T-helper 1 cell treated with Interleukin-12 subunit alpha and Interleukin-12 subunit beta and Interleukin-4 antibody, amounts not matched to agents 30 μg/mL and 1 μg/mL, for 36 hours (primary cell): ENCODE results near the gene MUC5B.

ENCODE experiments used
- H3K27ac Mint-ChIP-seq: one replicate; pipeline ENCODE4 v1.8.0; 2021; ENCODE audit warnings: mild to moderate bottlenecking, mixed read lengths
- H3K27me3 Mint-ChIP-seq: one replicate; pipeline ENCODE4 v1.8.0; 2021; ENCODE audit warnings: low read depth, mixed read lengths
- H3K36me3 Mint-ChIP-seq: one replicate; pipeline ENCODE4 v1.8.0; 2021; ENCODE audit warnings: low read depth, mixed read lengths
- H3K4me1 Mint-ChIP-seq: one replicate; pipeline ENCODE4 v1.8.0; 2021; ENCODE audit warnings: low read depth, mixed read lengths
- H3K4me3 Mint-ChIP-seq: one replicate; pipeline ENCODE4 v1.8.0; 2021; ENCODE audit warnings: mild to moderate bottlenecking, moderate library complexity, mixed read lengths
- H3K9me3 Mint-ChIP-seq: one replicate; pipeline ENCODE4 v1.8.0; 2021; ENCODE audit warnings: mixed read lengths

Gene MUC5B

DNA sequence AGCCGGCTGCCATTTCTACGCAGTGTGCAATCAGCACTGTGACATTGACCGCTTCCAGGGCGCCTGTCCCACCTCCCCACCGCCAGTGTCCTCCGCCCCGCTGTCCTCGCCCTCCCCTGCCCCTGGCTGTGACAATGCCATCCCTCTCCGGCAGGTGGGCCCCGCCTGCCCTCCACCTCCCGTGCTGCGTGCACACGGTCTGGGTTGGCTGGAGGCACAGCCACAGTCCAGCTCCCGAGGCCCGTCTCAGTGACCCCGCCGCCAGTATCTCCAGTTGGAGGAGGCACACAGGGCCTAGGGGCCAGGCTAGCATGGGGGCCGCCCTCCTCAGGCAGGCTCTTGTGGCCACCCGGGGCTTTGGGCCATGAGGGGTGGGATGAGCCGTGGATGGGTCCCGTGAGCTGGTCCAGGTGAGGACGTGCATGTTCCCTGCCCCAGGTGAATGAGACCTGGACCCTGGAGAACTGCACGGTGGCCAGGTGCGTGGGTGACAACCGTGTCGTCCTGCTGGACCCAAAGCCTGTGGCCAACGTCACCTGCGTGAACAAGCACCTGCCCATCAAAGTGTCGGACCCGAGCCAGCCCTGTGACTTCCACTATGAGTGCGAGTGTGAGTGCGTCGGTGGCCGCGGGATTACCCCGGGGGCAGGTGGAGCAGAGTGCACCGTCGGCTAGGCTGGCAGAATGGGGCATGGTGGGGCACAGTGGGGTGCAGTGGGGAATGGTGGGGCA is 29.7 kb downstream of the MUC5B start:
- H3K9me3 Mint-ChIP-seq, result peaks cover 20% of the 10 kb centered on the region
- H3K27me3 Mint-ChIP-seq, result no peaks in the 10 kb centered on the region
- no peak overlapping the region for H3K4me3 Mint-ChIP-seq
- H3K27ac Mint-ChIP-seq, result no peak overlapping the region
- H3K36me3 Mint-ChIP-seq, result peaks cover 4% of the 10 kb centered on the region
- no peaks in the 10 kb centered on the region for H3K4me1 Mint-ChIP-seq

DNA sequence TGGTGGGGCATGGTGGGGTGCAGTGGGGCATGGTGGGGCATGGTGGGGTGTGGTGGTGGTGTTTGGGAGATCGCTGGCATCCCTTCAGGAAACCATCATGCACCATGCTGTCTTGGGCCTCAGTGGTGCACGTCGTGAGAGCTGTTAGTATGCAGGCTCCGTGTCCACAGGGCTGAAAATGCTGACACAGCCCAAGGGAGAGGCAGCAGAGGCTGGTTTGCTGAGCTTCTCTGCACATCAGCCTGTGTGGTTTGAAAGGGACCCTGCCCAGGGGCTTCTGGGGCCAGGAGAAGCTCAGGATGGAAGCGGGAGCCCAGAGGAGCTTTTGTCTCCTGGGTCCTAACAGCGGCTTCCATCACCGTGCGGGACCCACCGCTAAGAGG is 30.2 kb downstream of the MUC5B start:
- Mint-ChIP-seq H3K36me3 (peaks cover 4% of the 10 kb centered on the region), H3K4me1 (no peaks in the 10 kb centered on the region), H3K9me3 (peaks cover 20% of the 10 kb centered on the region), H3K27me3 (no peaks in the 10 kb centered on the region), H3K4me3 (no peak overlapping the region), H3K27ac (no peak overlapping the region)

DNA sequence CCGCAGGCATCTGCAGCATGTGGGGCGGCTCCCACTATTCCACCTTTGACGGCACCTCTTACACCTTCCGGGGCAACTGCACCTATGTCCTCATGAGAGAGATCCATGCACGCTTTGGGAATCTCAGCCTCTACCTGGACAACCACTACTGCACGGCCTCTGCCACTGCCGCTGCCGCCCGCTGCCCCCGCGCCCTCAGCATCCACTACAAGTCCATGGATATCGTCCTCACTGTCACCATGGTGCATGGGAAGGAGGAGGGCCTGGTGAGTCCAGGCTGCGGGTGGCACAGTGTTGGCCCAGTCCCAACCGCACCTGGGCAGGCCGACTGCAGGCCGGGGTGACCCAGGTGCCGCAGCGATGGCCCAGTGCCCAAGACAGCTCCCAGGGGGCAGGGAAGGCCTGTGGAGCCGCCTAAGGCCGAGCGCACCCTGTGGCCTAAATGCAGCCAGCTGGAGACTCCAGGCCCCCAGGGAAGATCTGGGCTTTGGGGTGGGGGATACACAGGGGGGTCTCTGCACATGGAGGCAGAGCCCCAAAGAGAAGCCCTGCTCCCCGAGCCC is 31.3 kb downstream of the MUC5B start:
- Mint-ChIP-seq H3K27me3 (no peaks in the 10 kb centered on the region), H3K36me3 (peaks cover 4% of the 10 kb centered on the region), H3K4me1 (no peaks in the 10 kb centered on the region), H3K4me3 (no peak overlapping the region), H3K27ac (no peak overlapping the region), H3K9me3 (peaks cover 20% of the 10 kb centered on the region)

DNA sequence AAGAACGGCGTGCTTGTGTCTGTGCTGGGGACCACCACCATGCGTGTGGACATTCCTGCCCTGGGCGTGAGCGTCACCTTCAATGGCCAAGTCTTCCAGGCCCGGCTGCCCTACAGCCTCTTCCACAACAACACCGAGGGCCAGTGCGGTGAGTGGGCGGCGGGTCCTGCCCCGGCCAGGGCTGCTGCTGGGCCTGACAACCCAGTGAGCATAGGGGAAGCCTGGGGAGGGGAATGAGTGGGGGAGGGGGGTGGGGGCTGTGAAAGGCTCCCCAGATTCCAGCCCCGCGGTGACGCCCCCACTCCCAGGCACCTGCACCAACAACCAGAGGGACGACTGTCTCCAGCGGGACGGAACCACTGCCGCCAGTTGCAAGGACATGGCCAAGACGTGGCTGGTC is 31.9 kb downstream of the MUC5B start:
- no peak overlapping the region for H3K4me3 Mint-ChIP-seq
- H3K27me3 Mint-ChIP-seq, result no peaks in the 10 kb centered on the region
- H3K27ac Mint-ChIP-seq, result no peak overlapping the region
- peaks cover 17% of the 10 kb centered on the region for H3K9me3 Mint-ChIP-seq
- no peaks in the 10 kb centered on the region for H3K4me1 Mint-ChIP-seq
- H3K36me3 Mint-ChIP-seq, result peaks cover 4% of the 10 kb centered on the region

DNA sequence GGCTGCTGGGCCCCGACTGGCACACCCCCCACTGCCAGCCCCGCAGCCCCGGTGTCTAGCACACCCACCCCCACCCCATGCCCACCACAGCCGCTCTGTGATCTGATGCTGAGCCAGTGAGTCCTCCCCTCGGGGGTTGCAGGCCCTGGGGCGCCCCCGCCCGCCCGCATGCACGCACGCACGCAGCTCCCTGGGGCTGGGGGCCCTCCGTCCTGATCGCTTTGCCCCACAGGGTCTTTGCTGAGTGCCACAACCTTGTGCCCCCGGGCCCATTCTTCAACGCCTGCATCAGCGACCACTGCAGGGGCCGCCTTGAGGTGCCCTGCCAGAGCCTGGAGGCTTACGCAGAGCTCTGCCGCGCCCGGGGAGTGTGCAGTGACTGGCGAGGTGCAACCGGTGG is 32.3 kb downstream of the MUC5B start:
- H3K27me3 Mint-ChIP-seq, result no peaks in the 10 kb centered on the region
- peaks cover 16% of the 10 kb centered on the region for H3K9me3 Mint-ChIP-seq
- H3K36me3 Mint-ChIP-seq, result peaks cover 4% of the 10 kb centered on the region

DNA sequence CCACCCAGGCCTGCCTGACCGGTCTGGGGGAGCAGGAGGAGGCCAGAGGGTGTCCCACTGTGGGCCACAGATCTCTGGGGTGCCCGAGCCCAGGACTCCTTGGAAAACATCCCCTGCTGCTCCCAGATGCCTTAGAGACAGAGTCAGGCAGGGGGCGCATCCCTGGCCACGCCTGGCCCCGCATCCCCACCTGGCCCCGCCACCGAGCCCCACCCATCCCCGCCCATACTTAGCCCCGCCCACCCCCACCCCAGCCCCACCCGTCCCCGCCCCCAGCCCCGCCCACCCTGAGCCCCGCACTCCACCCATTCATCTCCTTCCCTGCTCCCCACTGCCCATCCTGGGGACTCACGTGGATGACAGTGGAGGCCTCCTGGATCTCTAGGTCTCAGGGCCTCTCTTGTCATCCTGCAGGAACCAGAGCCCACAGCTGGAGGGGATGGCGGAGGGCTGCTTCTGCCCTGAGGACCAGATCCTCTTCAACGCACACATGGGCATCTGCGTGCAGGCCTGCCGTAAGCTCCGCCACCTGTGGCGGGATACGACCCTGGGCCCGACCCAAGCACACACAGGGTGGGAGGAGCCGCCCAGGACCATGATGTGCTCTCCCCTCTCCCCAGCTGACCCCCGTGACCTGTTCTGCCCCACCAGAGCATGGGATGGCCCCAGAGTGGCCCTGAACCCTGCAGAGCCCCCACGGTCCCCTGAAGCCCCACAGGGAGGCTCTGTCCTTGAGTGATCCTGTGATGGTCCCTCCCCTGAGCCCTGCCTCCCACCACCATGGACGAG is 33.6 kb downstream of the MUC5B start:
- no peaks in the 10 kb centered on the region for H3K27me3 Mint-ChIP-seq
- H3K4me3 Mint-ChIP-seq, result no peak overlapping the region
- H3K9me3 Mint-ChIP-seq, result peaks cover 8% of the 10 kb centered on the region
- no peaks in the 10 kb centered on the region for H3K4me1 Mint-ChIP-seq
- no peaks in the 10 kb centered on the region for H3K36me3 Mint-ChIP-seq
- H3K27ac Mint-ChIP-seq, result no peak overlapping the region

More for the DNA sequence above, 32.3 kb downstream of the MUC5B start:
- Mint-ChIP-seq H3K4me1 (no peaks in the 10 kb centered on the region), H3K27ac (no peak overlapping the region), H3K4me3 (no peak overlapping the region)

DNA sequence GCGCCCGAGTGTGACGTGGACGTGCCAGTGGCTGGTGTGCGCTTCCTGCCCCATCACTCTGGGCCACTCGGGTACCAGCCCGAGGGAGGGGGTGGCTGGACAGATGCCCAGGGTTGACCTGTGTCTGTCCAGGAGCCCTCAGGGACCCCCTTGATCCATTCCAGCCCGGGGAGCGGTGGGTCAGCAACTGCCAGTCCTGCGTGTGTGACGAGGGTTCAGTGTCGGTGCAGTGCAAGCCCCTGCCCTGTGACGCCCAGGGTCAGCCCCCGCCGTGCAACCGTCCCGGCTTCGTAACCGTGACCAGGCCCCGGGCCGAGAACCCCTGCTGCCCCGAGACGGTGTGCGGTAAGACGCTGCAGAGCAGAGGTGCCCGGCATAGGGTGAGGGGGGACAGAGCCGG is 34.5 kb downstream of the MUC5B start:
- H3K4me1 Mint-ChIP-seq, result no peaks in the 10 kb centered on the region

DNA sequence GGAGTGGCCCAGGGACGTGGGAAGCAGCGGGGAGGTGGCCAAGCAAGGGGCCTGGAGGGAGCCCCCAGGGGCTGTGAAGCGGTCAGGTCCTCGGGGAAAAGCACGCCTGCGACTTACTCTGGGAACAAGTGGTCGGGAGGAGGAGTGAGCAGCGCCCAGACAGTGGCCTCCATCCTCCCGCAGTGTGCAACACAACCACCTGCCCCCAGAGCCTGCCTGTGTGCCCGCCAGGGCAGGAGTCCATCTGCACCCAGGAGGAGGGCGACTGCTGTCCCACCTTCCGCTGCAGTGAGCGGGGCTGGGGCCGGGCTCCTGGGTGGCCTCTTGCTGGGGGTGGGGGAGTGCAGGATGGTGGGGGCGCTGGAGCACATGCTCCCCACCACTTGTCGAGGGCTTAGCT is 35.0 kb downstream of the MUC5B start:
- Mint-ChIP-seq H3K4me1 (peaks cover 1% of the 10 kb centered on the region), H3K36me3 (no peaks in the 10 kb centered on the region), H3K4me3 (no peak overlapping the region), H3K27ac (no peak overlapping the region), H3K9me3 (no peaks in the 10 kb centered on the region), H3K27me3 (no peaks in the 10 kb centered on the region)

More for the DNA sequence above, 34.5 kb downstream of the MUC5B start:
- H3K27ac Mint-ChIP-seq, result no peak overlapping the region
- H3K9me3 Mint-ChIP-seq, result no peaks in the 10 kb centered on the region
- H3K4me3 Mint-ChIP-seq, result no peak overlapping the region
- H3K36me3 Mint-ChIP-seq, result no peaks in the 10 kb centered on the region
- H3K27me3 Mint-ChIP-seq, result no peaks in the 10 kb centered on the region

DNA sequence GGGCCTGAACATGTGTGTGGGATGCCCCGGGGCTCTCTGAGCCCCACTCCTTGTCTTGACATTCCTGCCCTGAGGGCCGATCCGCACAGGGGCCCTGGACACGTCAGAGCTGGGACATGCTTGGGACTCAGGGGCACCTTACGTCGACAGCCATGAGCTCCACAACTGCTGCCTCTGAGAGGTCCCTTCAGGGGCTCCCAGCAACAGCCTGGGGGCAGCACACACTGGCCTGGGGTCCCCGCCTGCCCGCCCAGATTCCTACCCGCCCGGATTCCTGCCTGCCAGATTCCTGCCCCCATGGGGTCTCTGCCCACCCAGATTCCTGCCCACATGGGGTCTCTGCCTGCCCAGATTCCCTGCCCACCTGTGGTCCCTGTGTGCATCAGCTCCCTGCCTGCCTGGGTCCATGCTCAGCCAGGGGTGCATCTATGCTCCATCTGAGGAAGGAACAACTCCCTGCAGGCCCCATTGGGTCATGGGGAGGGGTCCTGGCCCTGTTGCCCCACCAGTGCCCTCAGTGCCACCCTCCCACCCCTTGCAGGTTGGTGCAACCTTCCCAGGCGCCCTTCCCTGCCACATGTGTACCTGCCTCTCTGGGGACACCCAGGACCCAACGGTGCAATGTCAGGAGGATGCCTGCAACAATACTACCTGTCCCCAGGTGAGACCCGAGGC is 35.7 kb downstream of the MUC5B start:
- Mint-ChIP-seq H3K9me3 (no peaks in the 10 kb centered on the region), H3K36me3 (no peaks in the 10 kb centered on the region), H3K4me1 (peaks cover 1% of the 10 kb centered on the region), H3K27ac (no peak overlapping the region), H3K4me3 (no peak overlapping the region), H3K27me3 (no peaks in the 10 kb centered on the region)

DNA sequence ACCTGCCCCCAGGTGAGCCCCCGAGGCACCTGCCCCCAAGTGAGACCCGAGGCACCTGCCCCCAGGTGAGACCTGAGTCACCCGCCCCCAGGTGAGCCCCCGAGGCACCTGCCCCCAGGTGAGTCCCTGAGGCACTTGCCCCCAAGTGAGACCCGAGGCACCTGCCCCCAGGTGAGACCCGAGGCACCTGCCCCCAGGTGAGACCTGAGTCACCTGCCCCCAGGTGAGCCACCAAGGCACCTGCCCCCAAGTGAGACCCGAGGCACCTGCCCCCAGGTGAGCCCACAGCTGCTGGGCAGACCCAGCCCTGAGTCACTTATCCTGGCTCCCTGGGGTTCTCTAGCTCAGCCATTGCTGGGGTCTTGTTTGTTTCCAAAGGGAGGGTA is 36.2 kb downstream of the MUC5B start:
- Mint-ChIP-seq H3K27ac (no peak overlapping the region), H3K36me3 (no peaks in the 10 kb centered on the region), H3K9me3 (no peaks in the 10 kb centered on the region)

DNA sequence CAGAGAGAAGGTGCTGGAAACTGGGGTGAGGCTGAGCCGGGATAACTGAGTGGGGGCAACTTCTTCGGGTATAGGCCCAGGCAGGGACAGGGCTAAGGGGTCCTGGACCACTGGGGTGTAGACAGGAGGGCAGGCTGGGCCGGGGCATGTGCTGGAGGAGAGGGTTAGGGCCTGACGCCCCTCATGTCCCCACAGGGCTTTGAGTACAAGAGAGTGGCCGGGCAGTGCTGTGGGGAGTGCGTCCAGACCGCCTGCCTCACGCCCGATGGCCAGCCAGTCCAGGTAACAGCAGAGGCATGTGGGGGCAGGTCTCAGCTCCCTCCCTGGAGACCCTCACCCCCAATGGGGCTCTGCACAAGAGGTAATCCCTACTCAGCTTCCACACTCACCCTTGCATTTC is 36.7 kb downstream of the MUC5B start:
- H3K27ac Mint-ChIP-seq, result no peak overlapping the region

More for the DNA sequence above, 36.2 kb downstream of the MUC5B start:
- Mint-ChIP-seq H3K27me3 (no peaks in the 10 kb centered on the region), H3K4me1 (peaks cover 1% of the 10 kb centered on the region), H3K4me3 (no peak overlapping the region)

DNA sequence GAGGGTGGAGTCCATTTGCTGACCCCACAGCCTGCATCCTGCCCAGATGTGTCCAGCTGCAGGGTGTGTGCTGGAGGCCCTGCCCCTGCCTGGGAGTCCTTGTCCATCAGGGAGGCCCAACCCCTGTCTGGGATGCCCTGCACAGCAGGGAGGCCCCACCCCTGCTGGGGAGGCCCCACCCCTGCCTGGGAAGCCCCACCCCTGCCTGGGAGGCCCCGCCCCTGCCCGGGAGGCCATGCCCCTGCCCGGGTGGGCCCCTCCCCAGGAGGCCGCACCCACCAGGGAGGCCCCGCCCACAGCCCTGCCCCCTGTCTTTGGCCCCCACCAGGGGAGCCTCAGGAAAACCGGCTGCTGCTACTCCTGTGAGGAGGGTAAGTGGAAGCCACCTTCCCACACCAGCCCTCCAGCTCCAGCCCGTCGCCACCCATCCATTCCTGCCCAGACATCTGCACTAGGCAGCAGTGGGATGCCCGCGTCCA is 37.2 kb downstream of the MUC5B start:
- Mint-ChIP-seq H3K27me3 (no peaks in the 10 kb centered on the region), H3K9me3 (peaks cover 7% of the 10 kb centered on the region), H3K27ac (no peak overlapping the region), H3K36me3 (peaks cover 4% of the 10 kb centered on the region), H3K4me1 (peaks cover 4% of the 10 kb centered on the region), H3K4me3 (no peak overlapping the region)

More for the DNA sequence above, 36.7 kb downstream of the MUC5B start:
- H3K4me1 Mint-ChIP-seq, result peaks cover 3% of the 10 kb centered on the region
- no peaks in the 10 kb centered on the region for H3K27me3 Mint-ChIP-seq
- H3K9me3 Mint-ChIP-seq, result peaks cover 2% of the 10 kb centered on the region
- H3K36me3 Mint-ChIP-seq, result peaks cover 2% of the 10 kb centered on the region
- H3K4me3 Mint-ChIP-seq, result no peak overlapping the region

DNA sequence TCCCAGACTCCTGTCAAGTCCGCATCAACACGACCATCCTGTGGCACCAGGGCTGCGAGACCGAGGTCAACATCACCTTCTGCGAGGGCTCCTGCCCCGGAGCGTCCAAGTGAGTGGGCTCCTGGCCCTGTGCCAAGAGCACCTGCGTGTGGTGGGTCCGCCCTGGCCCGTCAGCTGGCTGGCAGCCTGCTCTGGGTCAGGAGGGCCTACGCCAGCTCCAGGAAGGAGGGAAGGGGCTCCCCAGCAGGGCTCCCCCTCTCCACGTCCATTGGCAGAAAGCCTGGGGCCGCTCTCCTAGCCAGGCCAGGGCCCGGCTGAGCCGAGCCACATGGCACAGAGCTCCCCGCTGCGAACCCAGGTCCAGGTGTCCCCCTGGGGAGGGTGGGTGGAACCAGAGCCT is 37.8 kb downstream of the MUC5B start:
- peaks cover 4% of the 10 kb centered on the region for H3K4me1 Mint-ChIP-seq
- no peak overlapping the region for H3K27ac Mint-ChIP-seq
- no peaks in the 10 kb centered on the region for H3K27me3 Mint-ChIP-seq
- H3K9me3 Mint-ChIP-seq, result peaks cover 9% of the 10 kb centered on the region
- no peak overlapping the region for H3K4me3 Mint-ChIP-seq
- peaks cover 4% of the 10 kb centered on the region for H3K36me3 Mint-ChIP-seq

DNA sequence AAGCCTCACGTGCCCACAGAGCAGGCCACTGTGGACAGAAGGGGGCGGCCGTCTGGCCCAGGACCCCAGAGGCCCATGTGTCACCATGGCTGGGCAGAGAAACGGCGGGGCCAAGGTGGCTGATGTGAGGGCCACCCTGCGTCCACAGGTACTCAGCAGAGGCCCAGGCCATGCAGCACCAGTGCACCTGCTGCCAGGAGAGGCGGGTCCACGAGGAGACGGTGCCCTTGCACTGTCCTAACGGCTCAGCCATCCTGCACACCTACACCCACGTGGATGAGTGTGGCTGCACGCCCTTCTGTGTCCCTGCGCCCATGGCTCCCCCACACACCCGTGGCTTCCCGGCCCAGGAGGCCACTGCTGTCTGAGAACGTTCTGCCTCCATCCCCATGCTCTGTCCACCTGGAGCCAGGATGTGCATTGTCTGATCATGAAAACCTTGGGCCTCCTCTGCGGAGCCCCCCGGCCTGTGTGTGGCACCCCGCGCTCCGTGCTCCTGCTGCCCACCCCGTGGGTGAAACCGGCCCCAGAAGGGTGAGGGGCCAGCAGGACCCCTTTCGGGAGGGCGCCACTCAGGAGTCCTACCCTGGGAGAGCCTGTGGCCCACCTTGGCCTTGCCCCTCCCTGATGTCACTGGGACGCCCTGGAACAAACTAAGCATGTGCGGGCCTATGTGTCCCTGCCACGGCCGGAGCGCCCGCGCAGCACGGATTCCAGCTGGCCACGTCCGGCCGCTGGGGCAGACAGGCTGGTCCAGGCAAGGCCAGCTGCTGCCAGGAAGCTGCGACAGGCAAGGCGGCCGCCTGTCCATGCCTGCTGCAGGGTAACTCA is 38.6 kb downstream of the MUC5B start:
- Mint-ChIP-seq H3K27me3 (no peaks in the 10 kb centered on the region), H3K36me3 (peaks cover 4% of the 10 kb centered on the region), H3K4me1 (peaks cover 4% of the 10 kb centered on the region), H3K9me3 (peaks cover 14% of the 10 kb centered on the region), H3K4me3 (no peak overlapping the region), H3K27ac (no peak overlapping the region)
